Esophagus muscularis mucosa (tissue), 4 donors: ENCODE results near the gene KCNQ2. TPM values are rescaled to one million over a fixed set of nuclear protein-coding genes. Genes with fewer than 3 reads are reported as not detected.

Experiments used
- DNase-seq: peaks from one replicate; pipeline ENCODE4 v3.0.0-alpha.2; 2017; ENCODE audit errors: extremely low spot score
- H3K27ac ChIP-seq, 4 donors: fragments of 200-600 bp; sonication (generic); replicated peaks in 1 of 4; 1 replicate in 3 of 4; 2 replicates in 1 of 4; pipeline ENCODE4 v1.5.1; 2016 to 2019; ENCODE audit warnings: mild to moderate bottlenecking in 1 of 4
- H3K27me3 ChIP-seq, 4 donors: fragments of 200-600 bp; sonication (generic); one replicate each; pipeline versions ENCODE4 v1.5.1 to v1.6.0; 2016 to 2019
- H3K36me3 ChIP-seq, 4 donors: fragments of 200-600 bp; sonication (generic); one replicate each; pipeline ENCODE4 v1.5.1; 2016 to 2019
- H3K4me1 ChIP-seq, 4 donors: fragments of 200-600 bp; sonication (generic); one replicate each; pipeline ENCODE4 v1.5.1; 2016 to 2019
- H3K4me3 ChIP-seq, 4 donors: fragments of 200-600 bp; sonication (generic); 1 replicate in 2 of 4; 2 replicates in 2 of 4; pipeline ENCODE4 v1.5.1; 2016 to 2019; ENCODE audit warnings: mild to moderate bottlenecking in 4 of 4, moderate library complexity in 1 of 4
- H3K9me3 ChIP-seq, 4 donors: fragments of 200-600 bp; sonication (generic); 1 replicate in 3 of 4; 2 replicates in 1 of 4; pipeline ENCODE4 v1.5.1; 2016 to 2019
- EP300 ChIP-seq: sonication (generic); formaldehyde crosslinking; IDR thresholded peaks from one replicate; pipeline ENCODE4 v1.6.1; 2017; ENCODE audit warnings: antibody characterized with exemption
- POLR2A ChIP-seq: fragments of 450-650 bp; IDR thresholded peaks from one replicate; pipeline ENCODE4 v1.6.1; 2017; ENCODE audit warnings: antibody characterized with exemption, moderate library complexity, mild to moderate bottlenecking, low read depth
- POLR2AphosphoS5 ChIP-seq, 2 donors: sonication (generic); formaldehyde crosslinking; IDR thresholded peaks; one replicate each; pipeline ENCODE4 v1.6.1; 2017; ENCODE audit warnings: antibody characterized with exemption in 2 of 2
- WGBS: methylation state at CpG from one replicate; pipeline ENCODE4 v1.1.5; 2018; 5-methylcytosine and 5-hydroxymethylcytosine counted together
- intact Hi-C: fragments of 100-400 bp; cut with DNase I; formaldehyde crosslinking; loops from one replicate; pipeline ENCODE4 v1.15.1; 2023
- total RNA-seq, 4 donors: library from RNA; depleted of rRNA; stranded (reverse); fragments of >200 nt; gene quantifications; one replicate each; pipeline versions ENCODE4 v1.1.0 to v1.2.1, GENCODE V29; 2016
- TF ChIP-seq, protein P1 (sequence below), 3 experiments: fragments of 200-600 bp in 2 of 3; fragments of 450-650 bp in 1 of 3; sonication (generic) in 2 of 3; IDR thresholded peaks; one replicate each; pipeline ENCODE4 v1.5.1; 2017 to 2019; ENCODE audit warnings: antibody characterized with exemption in 3 of 3, mild to moderate bottlenecking in 2 of 3, moderate library complexity in 1 of 3

Gene KCNQ2
- total RNA-seq, 4 donors from 2014 or later, result 0.11 to 1.6 (median 0.50) TPM; not detected in 1

- DNase-seq, result no peak
- H3K27ac ChIP-seq, result no peak overlapping the region
- intact Hi-C loops, result no loop called here
- no peak for TF ChIP-seq POLR2A
- TF ChIP-seq, protein P1, sequence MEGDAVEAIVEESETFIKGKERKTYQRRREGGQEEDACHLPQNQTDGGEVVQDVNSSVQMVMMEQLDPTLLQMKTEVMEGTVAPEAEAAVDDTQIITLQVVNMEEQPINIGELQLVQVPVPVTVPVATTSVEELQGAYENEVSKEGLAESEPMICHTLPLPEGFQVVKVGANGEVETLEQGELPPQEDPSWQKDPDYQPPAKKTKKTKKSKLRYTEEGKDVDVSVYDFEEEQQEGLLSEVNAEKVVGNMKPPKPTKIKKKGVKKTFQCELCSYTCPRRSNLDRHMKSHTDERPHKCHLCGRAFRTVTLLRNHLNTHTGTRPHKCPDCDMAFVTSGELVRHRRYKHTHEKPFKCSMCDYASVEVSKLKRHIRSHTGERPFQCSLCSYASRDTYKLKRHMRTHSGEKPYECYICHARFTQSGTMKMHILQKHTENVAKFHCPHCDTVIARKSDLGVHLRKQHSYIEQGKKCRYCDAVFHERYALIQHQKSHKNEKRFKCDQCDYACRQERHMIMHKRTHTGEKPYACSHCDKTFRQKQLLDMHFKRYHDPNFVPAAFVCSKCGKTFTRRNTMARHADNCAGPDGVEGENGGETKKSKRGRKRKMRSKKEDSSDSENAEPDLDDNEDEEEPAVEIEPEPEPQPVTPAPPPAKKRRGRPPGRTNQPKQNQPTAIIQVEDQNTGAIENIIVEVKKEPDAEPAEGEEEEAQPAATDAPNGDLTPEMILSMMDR (IDR thresholded peaks at IDR 0.05), result no peak
- no peak for TF ChIP-seq EP300
- TF ChIP-seq POLR2AphosphoS5 (IDR thresholded peaks at IDR 0.05), result no peak
- H3K27me3 ChIP-seq, result peaks cover 0 to 62% (median 0%) of the 10 kb centered on the region in 4 donors
- H3K36me3 ChIP-seq, result no peaks in the 10 kb centered on the region
- H3K4me1 ChIP-seq, result no peaks in the 10 kb centered on the region
- H3K9me3 ChIP-seq, result no peaks in the 10 kb centered on the region
- H3K4me3 ChIP-seq, result no peak overlapping the region
- WGBS, result 86% methylated on average over 7 of the region's 12 CpGs
These were observed 34.3 kb downstream of the KCNQ2 start for GRCh38 chr20:63438121-63438520.

- intact Hi-C loops, result no loop called here
- H3K9me3 ChIP-seq, result no peaks in the 10 kb centered on the region
- DNase-seq, result no peak
- no peak for TF ChIP-seq POLR2AphosphoS5 (IDR thresholded peaks at IDR 0.05)
- no peak for TF ChIP-seq POLR2A
- TF ChIP-seq, protein P1 (IDR thresholded peaks at IDR 0.05), result no peak
- no peak for TF ChIP-seq EP300
- no peak overlapping the region for H3K4me3 ChIP-seq
- no peaks in the 10 kb centered on the region for H3K4me1 ChIP-seq
- peaks cover 0 to 68% (median 0%) of the 10 kb centered on the region in 4 donors for H3K27me3 ChIP-seq
- no peak overlapping the region for H3K27ac ChIP-seq
- 31% methylated on average over 7 of the region's 9 CpGs for WGBS
- H3K36me3 ChIP-seq, result no peaks in the 10 kb centered on the region
These were observed 36.9 kb downstream of the KCNQ2 start for GRCh38 chr20:63435552-63435951.

DNA sequence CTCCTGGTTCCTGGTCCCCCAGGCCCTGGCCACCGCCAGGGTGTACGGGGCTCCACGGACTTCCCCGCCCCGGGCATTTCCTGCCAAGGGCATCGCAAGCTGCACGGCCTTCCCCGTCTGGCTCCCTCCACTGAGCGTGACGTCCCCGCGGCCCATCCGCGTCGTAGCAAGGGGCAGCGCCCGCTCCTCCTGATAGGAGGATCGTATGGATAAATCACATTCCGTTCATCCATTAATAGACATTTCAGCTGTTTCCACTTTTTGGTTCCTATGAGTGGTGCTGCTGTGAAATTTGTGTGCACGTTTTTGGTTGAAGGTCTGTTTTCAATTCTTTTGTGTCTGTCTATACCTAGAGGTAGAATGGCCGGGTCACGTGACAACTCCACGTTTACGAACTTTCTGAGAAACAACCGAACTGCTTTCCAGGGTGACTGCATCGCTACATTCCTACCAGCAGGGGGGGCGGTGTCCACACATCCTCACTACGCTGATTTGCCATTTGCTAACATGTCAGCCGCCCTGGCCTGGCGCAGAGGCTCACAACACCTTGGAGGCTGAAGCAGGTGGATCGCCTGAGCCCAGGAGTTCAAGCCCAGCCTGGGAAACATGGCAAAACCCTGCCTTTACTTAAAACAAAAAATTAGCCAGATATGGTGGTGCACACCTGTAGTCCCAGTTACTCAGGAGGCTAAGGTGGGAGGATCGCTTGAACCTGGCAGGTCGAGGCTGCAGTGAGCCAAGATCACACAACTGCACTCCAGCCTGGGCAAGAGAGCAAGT, 37.7 kb downstream of the KCNQ2 start:
- WGBS, result 50% methylated on average over 28 of the region's 33 CpGs
- intact Hi-C loops, result no loop called here
- TF ChIP-seq EP300 (no peak), POLR2A (no peak)
- TF ChIP-seq, protein P1 (IDR thresholded peaks at IDR 0.05), result peak; percentile 60 to 72 (median 64)
- DNase-seq, result no peak
- Histone ChIP-seq H3K27ac (no peak overlapping the region), H3K27me3 (peaks cover 0 to 69% (median 0%) of the 10 kb centered on the region in 4 donors), H3K4me1 (no peaks in the 10 kb centered on the region), H3K4me3 (no peak overlapping the region), H3K36me3 (no peaks in the 10 kb centered on the region), H3K9me3 (no peaks in the 10 kb centered on the region)

GRCh38 chr20:63433756-63434531, 38.5 kb downstream of the KCNQ2 start:
- Histone ChIP-seq H3K27ac (no peak overlapping the region), H3K4me3 (no peak overlapping the region), H3K27me3 (peaks cover 0 to 69% (median 0%) of the 10 kb centered on the region in 4 donors), H3K4me1 (no peaks in the 10 kb centered on the region), H3K9me3 (no peaks in the 10 kb centered on the region), H3K36me3 (no peaks in the 10 kb centered on the region)
- intact Hi-C loops, result no loop called here
- TF ChIP-seq POLR2AphosphoS5 (IDR thresholded peaks at IDR 0.05) (no peak), POLR2A (no peak), EP300 (no peak)
- TF ChIP-seq, protein P1 (IDR thresholded peaks at IDR 0.05), result no peak
- DNase-seq, result no peak
- 88% methylated on average over 29 of the region's 39 CpGs for WGBS
